Measurements from ENCODE around the gene SAMD11. TPM values are rescaled to one million over a fixed set of nuclear protein-coding genes. Genes with fewer than 3 reads are reported as not detected.

Gene SAMD11
- total and polyA plus RNA-seq, 2 of the 13 experiments (the other 11 are each of a cell fraction or from before 2014, with no cell fraction given), result 0.11 TPM; not detected in 1

- in situ Hi-C loops (cut with HindIII; ENCODE audit: extremely low pct_ligation_motif_present, low pct_unique_long_range_greater_than_20kb), result no loop called here
- ATAC-seq, result peak; percentile 72
- peaks cover 26% of the 10 kb centered on the region for H3K4me1 ChIP-seq (ENCODE audit: insufficient read depth, low read length)
- no peak overlapping the region for H2AFZ ChIP-seq (ENCODE audit: low read length)
- H3K9me3 ChIP-seq (ENCODE audit: low read length), result no peaks in the 10 kb centered on the region
- peak overlapping the region; percentile 43; the same call in 1 of the 2 replicates for H3K9ac ChIP-seq (ENCODE audit: insufficient read depth, low read depth, low read length)
- H3K4me3 ChIP-seq (replicated peaks in 1 of 3; ENCODE audit: insufficient read depth in 1 of 3, low read depth in 2 of 3, low read length in 3 of 3), result peak overlapping the region; percentile 28 to 73 (median 49); a peak in 5 of 6 replicates
- H3K27me3 ChIP-seq (ENCODE audit: control insufficient read depth in 1 of 2, insufficient read depth in 2 of 2, low read length in 2 of 2), result peaks cover 6 to 23% of the 10 kb centered on the region in 2 experiments
- H3K79me2 ChIP-seq (ENCODE audit: insufficient read depth, low read length), result no peaks in the 10 kb centered on the region
- no peaks in the 10 kb centered on the region for H4K20me1 ChIP-seq (ENCODE audit: insufficient read depth, low read length)
- peak overlapping the region; percentile 92 for H3K4me2 ChIP-seq (ENCODE audit: low read depth, low read length)
- FAIRE-seq, result no peak
- no peaks in the 10 kb centered on the region for H3K36me3 ChIP-seq (replicated peaks in 1 of 2; ENCODE audit: control insufficient read depth in 1 of 2, insufficient read depth in 2 of 2, low read length in 2 of 2)
- no TSS peak for BruUV-seq (replicated peaks)
- ChIA-PET POLR2A (interaction anchor here (1.1 to 1.5 kb wide), 3 partner anchors 9 to 83 kb away, joined by 3 to 11 read pairs (median 3); partner anchors contain the start of gene PLEKHN1), CTCF (ENCODE audit: low intra/inter-chr PET ratio, low total read pairs) (interaction anchor here (1.2 to 1.4 kb wide), 2 partner anchors 10 to 72 kb away, joined by 3 to 5 read pairs; no protein-coding TSS in a partner anchor)
- DNase-seq (ENCODE audit: low spot score), result peak; percentile 39
- intact Hi-C loops (cut with micrococcal nuclease; ENCODE audit: unreplicated experiment), result no loop called here
- H3K27ac ChIP-seq (ENCODE audit: extremely low read length, insufficient read depth, low read length), result no peak overlapping the region
- 0% methylated on average over 7 of the region's 40 CpGs for WGBS (ENCODE audit: low lambda C conversion rate)
- peak; percentile 18; the same call in 1 of the 2 replicates for TF ChIP-seq ZBTB7B (CRISPR knock-in tag; IDR thresholded peaks at IDR 0.05)
- no peak for TF ChIP-seq DR1 (CRISPR knock-in tag; IDR thresholded peaks at IDR 0.05)
- no peak for TF ChIP-seq CC2D1A (CRISPR knock-in tag; IDR thresholded peaks at IDR 0.05)
- TF ChIP-seq BCL6 (CRISPR knock-in tag; IDR thresholded peaks at IDR 0.05), result peak; percentile 34; the same call in 1 of the 2 replicates
- TF ChIP-seq ZNF276 (CRISPR knock-in tag; IDR thresholded peaks at IDR 0.05; ENCODE audit: low read depth), result 0 out of 2 replicates have a peak, but pooled peaks have one; percentile 66
- peak; percentile 35; the same call in 1 of the 2 replicates for TF ChIP-seq TBX2 (CRISPR knock-in tag; IDR thresholded peaks at IDR 0.05; ENCODE audit: borderline replicate concordance)
- TF ChIP-seq, protein P1, sequence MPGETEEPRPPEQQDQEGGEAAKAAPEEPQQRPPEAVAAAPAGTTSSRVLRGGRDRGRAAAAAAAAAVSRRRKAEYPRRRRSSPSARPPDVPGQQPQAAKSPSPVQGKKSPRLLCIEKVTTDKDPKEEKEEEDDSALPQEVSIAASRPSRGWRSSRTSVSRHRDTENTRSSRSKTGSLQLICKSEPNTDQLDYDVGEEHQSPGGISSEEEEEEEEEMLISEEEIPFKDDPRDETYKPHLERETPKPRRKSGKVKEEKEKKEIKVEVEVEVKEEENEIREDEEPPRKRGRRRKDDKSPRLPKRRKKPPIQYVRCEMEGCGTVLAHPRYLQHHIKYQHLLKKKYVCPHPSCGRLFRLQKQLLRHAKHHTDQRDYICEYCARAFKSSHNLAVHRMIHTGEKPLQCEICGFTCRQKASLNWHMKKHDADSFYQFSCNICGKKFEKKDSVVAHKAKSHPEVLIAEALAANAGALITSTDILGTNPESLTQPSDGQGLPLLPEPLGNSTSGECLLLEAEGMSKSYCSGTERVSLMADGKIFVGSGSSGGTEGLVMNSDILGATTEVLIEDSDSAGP (CRISPR knock-in tag; IDR thresholded peaks at IDR 0.05; ENCODE audit: borderline replicate concordance), result peak; percentile 54; the same call in 1 of the 2 replicates
- TF ChIP-seq, protein P2, sequence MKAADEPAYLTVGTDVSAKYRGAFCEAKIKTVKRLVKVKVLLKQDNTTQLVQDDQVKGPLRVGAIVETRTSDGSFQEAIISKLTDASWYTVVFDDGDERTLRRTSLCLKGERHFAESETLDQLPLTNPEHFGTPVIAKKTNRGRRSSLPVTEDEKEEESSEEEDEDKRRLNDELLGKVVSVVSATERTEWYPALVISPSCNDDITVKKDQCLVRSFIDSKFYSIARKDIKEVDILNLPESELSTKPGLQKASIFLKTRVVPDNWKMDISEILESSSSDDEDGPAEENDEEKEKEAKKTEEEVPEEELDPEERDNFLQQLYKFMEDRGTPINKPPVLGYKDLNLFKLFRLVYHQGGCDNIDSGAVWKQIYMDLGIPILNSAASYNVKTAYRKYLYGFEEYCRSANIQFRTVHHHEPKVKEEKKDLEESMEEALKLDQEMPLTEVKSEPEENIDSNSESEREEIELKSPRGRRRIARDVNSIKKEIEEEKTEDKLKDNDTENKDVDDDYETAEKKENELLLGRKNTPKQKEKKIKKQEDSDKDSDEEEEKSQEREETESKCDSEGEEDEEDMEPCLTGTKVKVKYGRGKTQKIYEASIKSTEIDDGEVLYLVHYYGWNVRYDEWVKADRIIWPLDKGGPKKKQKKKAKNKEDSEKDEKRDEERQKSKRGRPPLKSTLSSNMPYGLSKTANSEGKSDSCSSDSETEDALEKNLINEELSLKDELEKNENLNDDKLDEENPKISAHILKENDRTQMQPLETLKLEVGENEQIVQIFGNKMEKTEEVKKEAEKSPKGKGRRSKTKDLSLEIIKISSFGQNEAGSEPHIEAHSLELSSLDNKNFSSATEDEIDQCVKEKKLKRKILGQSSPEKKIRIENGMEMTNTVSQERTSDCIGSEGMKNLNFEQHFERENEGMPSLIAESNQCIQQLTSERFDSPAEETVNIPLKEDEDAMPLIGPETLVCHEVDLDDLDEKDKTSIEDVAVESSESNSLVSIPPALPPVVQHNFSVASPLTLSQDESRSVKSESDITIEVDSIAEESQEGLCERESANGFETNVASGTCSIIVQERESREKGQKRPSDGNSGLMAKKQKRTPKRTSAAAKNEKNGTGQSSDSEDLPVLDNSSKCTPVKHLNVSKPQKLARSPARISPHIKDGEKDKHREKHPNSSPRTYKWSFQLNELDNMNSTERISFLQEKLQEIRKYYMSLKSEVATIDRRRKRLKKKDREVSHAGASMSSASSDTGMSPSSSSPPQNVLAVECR (CRISPR knock-in tag; IDR thresholded peaks at IDR 0.05; ENCODE audit: borderline replicate concordance), result peak; percentile 44; the same call in 1 of the 2 replicates
- TF ChIP-seq, protein P3, sequence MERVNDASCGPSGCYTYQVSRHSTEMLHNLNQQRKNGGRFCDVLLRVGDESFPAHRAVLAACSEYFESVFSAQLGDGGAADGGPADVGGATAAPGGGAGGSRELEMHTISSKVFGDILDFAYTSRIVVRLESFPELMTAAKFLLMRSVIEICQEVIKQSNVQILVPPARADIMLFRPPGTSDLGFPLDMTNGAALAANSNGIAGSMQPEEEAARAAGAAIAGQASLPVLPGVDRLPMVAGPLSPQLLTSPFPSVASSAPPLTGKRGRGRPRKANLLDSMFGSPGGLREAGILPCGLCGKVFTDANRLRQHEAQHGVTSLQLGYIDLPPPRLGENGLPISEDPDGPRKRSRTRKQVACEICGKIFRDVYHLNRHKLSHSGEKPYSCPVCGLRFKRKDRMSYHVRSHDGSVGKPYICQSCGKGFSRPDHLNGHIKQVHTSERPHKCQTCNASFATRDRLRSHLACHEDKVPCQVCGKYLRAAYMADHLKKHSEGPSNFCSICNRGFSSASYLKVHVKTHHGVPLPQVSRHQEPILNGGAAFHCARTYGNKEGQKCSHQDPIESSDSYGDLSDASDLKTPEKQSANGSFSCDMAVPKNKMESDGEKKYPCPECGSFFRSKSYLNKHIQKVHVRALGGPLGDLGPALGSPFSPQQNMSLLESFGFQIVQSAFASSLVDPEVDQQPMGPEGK (CRISPR knock-in tag; IDR thresholded peaks at IDR 0.05), result peak; percentile 42
- TF ChIP-seq, protein P4, sequence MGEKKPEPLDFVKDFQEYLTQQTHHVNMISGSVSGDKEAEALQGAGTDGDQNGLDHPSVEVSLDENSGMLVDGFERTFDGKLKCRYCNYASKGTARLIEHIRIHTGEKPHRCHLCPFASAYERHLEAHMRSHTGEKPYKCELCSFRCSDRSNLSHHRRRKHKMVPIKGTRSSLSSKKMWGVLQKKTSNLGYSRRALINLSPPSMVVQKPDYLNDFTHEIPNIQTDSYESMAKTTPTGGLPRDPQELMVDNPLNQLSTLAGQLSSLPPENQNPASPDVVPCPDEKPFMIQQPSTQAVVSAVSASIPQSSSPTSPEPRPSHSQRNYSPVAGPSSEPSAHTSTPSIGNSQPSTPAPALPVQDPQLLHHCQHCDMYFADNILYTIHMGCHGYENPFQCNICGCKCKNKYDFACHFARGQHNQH (CRISPR knock-in tag; IDR thresholded peaks at IDR 0.05), result peak; percentile 25; the same call in 1 of the 2 replicates
These were observed 52.4 kb downstream of the SAMD11 start for GRCh38 chr1:975896-976683.

Measured in HepG2 (cell line).